Smooth muscle cell (in vitro differentiated cells): ENCODE results near the gene HINFP. TPM values are rescaled to one million over a fixed set of nuclear protein-coding genes. Genes with fewer than 3 reads are reported as not detected.
A peak's percentile ranks its signal among the peaks of the same experiment; 100 is the strongest.

Experiments
- DNase-seq: peaks from one replicate; lab custom pipeline; 2025; ENCODE audit not compliant: unreplicated experiment; lab: John Stamatoyannopoulos, UW
- H2AFZ ChIP-seq: fragments of 200-600 bp; sonication (generic); 2 replicates; pipeline ENCODE4 v1.6.0; 2016; ENCODE audit warnings: antibody characterized with exemption, low read depth, mild to moderate bottlenecking
- H3F3A ChIP-seq: fragments of 200-600 bp; sonication (generic); 2 replicates; pipeline ENCODE4 v1.6.0; 2017; ENCODE audit warnings: antibody characterized with exemption, low read depth
- H3K27ac ChIP-seq: fragments of 200-600 bp; sonication (generic); 2 replicates; pipeline ENCODE4 v1.5.1; 2016; ENCODE audit warnings: low read depth, mild to moderate bottlenecking
- H3K27me3 ChIP-seq: fragments of 200-600 bp; sonication (generic); 2 replicates; pipeline ENCODE4 v1.6.1; 2016; ENCODE audit warnings: low read depth, mild to moderate bottlenecking
- H3K36me3 ChIP-seq: fragments of 200-600 bp; sonication (generic); 2 replicates; pipeline ENCODE4 v1.5.1; 2016; ENCODE audit warnings: low read depth
- H3K4me1 ChIP-seq: fragments of 200-600 bp; sonication (generic); 2 replicates; pipeline ENCODE4 v1.5.1; 2016; ENCODE audit warnings: low read depth
- H3K4me2 ChIP-seq: fragments of 200-600 bp; sonication (generic); 2 replicates; pipeline ENCODE4 v1.6.0; 2016; ENCODE audit warnings: mild to moderate bottlenecking
- H3K4me3 ChIP-seq: fragments of 200-600 bp; sonication (generic); 2 replicates; pipeline ENCODE4 v1.5.1; 2016; ENCODE audit warnings: mild to moderate bottlenecking
- H3K79me2 ChIP-seq: fragments of 200-600 bp; sonication (generic); 2 replicates; pipeline ENCODE4 v1.6.0; 2016; ENCODE audit warnings: low read depth, mild to moderate bottlenecking
- H3K9ac ChIP-seq: fragments of 200-600 bp; sonication (generic); 2 replicates; pipeline ENCODE4 v1.6.0; 2016; ENCODE audit warnings: low read depth
- H3K9me3 ChIP-seq: fragments of 200-600 bp; sonication (generic); replicated peaks from 2 replicates; pipeline ENCODE4 v1.5.1; 2016; ENCODE audit warnings: low read depth
- H4K20me1 ChIP-seq: fragments of 200-600 bp; sonication (generic); 2 replicates; pipeline ENCODE4 v1.6.0; 2016; ENCODE audit warnings: low read depth
- WGBS: methylation state at CpG from one replicate; pipeline ENCODE4 v1.1.7; 2016; ENCODE audit warnings: low lambda C conversion rate; 5-methylcytosine and 5-hydroxymethylcytosine counted together
- polyA plus RNA-seq: library from polyadenylated mRNA; unstranded; fragments of >200 nt; fragmentation: Nextera tagmentation; extraction: Ambion mirVana; gene quantifications from 2 replicates; pipeline ENCODE4 v1.2.1, GENCODE V29; 2016
- total RNA-seq: library from RNA; depleted of rRNA; stranded (reverse); fragments of >200 nt; gene quantifications from 2 replicates; pipeline ENCODE4 v1.2.3, GENCODE V29; 2014
- TF ChIP-seq, protein P1 (sequence below): fragments of 200-600 bp; sonication (generic); IDR thresholded peaks from 2 replicates; pipeline ENCODE4 v1.5.1; 2017; ENCODE audit warnings: borderline replicate concordance, mild to moderate bottlenecking, antibody characterized with exemption; ENCODE audit not compliant: insufficient read depth, poor library complexity, severe bottlenecking

The HINFP gene
- total and polyA plus RNA-seq, 2 experiments from 2014 or later = 15.6 to 17.3 TPM

DNA sequence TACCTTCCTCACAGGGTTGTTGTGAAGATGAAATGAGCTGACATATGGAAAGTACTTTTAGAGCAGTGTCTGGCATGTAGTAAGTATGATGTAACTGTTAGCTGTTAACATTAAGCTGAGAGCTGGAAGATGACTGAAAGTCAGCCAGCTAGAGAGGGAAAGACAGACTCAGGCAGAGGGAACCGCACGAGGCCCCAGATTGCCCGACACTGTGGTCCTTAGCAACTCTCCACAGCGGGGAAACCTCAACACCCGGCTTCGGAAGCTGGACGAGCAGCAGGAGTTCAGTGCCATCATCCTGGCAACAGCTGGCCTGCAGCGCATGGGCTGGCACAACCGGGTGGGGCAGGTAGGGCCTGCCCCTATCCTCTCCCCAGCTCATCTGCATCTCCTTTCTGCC lies 30.2 kb upstream of the HINFP start:
- Histone ChIP-seq H4K20me1 (peaks cover 14% of the 10 kb centered on the region), H3K9me3 (no peaks in the 10 kb centered on the region), H3K36me3 (no peaks in the 10 kb centered on the region), H3K4me2 (no peak overlapping the region), H3K27ac (no peak overlapping the region), H3K4me3 (no peak overlapping the region), H2AFZ (no peak overlapping the region), H3K4me1 (peaks cover 5% of the 10 kb centered on the region), H3F3A (peaks cover 10% of the 10 kb centered on the region), H3K9ac (no peak overlapping the region), H3K79me2 (peaks cover 44% of the 10 kb centered on the region), H3K27me3 (no peaks in the 10 kb centered on the region)
- TF ChIP-seq, protein P1, sequence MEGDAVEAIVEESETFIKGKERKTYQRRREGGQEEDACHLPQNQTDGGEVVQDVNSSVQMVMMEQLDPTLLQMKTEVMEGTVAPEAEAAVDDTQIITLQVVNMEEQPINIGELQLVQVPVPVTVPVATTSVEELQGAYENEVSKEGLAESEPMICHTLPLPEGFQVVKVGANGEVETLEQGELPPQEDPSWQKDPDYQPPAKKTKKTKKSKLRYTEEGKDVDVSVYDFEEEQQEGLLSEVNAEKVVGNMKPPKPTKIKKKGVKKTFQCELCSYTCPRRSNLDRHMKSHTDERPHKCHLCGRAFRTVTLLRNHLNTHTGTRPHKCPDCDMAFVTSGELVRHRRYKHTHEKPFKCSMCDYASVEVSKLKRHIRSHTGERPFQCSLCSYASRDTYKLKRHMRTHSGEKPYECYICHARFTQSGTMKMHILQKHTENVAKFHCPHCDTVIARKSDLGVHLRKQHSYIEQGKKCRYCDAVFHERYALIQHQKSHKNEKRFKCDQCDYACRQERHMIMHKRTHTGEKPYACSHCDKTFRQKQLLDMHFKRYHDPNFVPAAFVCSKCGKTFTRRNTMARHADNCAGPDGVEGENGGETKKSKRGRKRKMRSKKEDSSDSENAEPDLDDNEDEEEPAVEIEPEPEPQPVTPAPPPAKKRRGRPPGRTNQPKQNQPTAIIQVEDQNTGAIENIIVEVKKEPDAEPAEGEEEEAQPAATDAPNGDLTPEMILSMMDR = no peak
- WGBS = 77% methylated on average over 9 of the region's 9 CpGs
- DNase-seq = no peak

DNA sequence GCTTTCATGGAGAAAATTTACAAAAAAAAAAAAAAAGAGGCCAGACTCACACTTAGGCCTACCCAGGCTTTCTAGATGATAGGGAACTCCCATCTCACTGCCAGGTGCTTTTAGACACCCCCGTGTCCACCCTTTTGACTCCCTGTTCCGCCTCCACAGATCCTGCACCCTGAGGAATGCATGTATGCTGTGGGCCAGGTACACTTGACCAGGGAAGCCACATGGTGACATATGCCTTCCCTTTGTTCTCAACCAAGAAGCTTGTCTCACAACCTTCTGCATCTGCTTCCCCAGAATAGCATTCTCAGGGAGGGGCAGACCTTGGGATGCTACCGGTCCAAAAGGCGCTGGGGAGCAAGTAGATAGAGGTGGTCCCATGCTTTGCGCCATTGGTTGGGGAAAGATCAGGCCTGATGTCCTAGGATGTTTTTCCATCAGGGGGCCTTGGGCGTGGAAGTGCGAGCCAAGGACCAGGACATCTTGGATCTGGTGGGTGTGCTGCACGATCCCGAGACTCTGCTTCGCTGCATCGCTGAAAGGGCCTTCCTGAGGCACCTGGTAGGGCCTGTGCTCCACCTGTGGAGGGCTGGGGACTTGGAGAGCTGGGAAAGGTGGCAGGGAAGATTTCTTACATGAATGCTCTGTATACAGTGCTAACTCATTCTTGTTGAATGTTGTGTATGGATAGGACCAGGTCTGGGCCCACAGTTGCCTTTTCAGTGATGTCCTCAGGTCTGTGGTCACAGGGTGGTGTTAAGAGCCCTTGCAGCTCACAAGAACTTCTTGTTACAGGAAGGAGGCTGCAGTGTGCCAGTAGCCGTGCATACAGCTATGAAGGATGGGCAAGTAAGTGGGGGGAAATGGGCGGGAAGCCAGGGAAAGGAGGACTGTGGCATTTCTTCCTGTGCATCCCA lies 29.2 kb upstream of the HINFP start:
- peaks cover 5% of the 10 kb centered on the region for H3K4me1 ChIP-seq
- peaks cover 14% of the 10 kb centered on the region for H3F3A ChIP-seq
- peaks cover 14% of the 10 kb centered on the region for H4K20me1 ChIP-seq
- H3K79me2 ChIP-seq = peaks cover 36% of the 10 kb centered on the region
- H3K4me2 ChIP-seq = peak overlapping the region; percentile 92
- H3K36me3 ChIP-seq = no peaks in the 10 kb centered on the region
- no peaks in the 10 kb centered on the region for H3K27me3 ChIP-seq
- DNase-seq = no peak
- no peaks in the 10 kb centered on the region for H3K9me3 ChIP-seq
- H3K27ac ChIP-seq = no peak overlapping the region
- H3K9ac ChIP-seq = no peak overlapping the region
- WGBS = 90% methylated on average over 13 of the region's 13 CpGs
- TF ChIP-seq, protein P1 = no peak
- no peak overlapping the region for H2AFZ ChIP-seq
- H3K4me3 ChIP-seq = no peak overlapping the region

DNA sequence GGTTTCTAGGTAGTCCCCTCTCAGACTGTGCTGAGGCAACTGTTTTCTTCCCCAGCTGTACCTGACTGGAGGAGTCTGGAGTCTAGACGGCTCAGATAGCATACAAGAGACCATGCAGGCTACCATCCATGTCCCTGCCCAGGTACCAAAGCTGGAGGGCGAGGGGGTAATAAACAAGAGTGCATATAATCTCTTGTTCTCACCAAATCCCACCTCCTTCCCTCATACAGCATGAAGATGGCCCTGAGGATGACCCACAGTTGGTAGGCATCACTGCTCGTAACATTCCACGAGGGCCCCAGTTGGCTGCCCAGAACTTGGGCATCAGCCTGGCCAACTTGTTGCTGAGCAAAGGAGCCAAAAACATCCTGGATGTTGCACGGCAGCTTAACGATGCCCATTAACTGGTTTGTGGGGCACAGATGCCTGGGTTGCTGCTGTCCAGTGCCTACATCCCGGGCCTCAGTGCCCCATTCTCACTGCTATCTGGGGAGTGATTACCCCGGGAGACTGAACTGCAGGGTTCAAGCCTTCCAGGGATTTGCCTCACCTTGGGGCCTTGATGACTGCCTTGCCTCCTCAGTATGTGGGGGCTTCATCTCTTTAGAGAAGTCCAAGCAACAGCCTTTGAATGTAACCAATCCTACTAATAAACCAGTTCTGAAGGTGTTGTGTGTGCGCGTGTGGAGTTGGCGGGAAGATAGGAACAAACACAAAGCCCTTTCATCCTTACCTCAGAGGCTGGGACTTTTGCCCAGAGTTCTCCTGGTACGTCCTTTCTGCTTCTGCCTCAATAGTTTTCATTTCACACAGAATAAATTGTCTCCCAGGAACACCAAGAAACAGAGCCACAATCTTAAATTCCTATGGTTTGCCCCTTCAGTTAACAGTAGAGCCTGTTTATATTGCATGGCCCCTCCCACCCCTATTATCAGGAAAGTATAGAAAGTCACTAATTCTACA lies 28.2 kb upstream of the HINFP start:
- 60% methylated on average over 12 of the region's 12 CpGs for WGBS
- Histone ChIP-seq H3K4me3 (peak overlapping the region; percentile 70), H3K79me2 (peaks cover 35% of the 10 kb centered on the region), H3F3A (peaks cover 14% of the 10 kb centered on the region), H3K9me3 (no peaks in the 10 kb centered on the region), H3K36me3 (no peaks in the 10 kb centered on the region), H3K27ac (peak overlapping the region; percentile 69), H3K4me1 (peaks cover 5% of the 10 kb centered on the region), H4K20me1 (peaks cover 14% of the 10 kb centered on the region), H3K27me3 (no peaks in the 10 kb centered on the region), H2AFZ (no peak overlapping the region), H3K9ac (peak overlapping the region; percentile 59), H3K4me2 (peak overlapping the region; percentile 92)
- no peak for DNase-seq
- TF ChIP-seq, protein P1 = no peak
